ENCODE measurements around the gene SPACA4.

The SPACA4 gene

DNA sequence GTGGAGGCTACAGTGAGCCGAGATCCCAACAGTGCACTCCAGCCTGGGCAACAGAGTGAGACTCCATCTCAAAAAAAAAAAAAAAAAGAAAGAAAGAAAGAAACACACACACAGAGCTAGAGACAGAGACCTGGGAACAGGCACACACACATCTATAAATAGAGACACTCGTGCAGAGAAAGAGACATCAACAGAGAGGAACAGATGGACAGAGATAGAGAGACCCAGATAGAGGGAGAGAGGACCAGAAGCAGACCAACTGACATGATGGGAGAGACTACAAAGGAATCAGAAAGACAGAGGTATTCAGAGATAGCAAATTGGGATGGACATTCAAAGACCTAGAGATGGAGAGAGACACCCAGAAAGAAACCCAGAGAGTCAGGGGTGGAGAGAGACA lies 41.6 kb downstream of the SPACA4 start:
- no peak for DNase-seq (ENCODE audit: low spot score)
- in situ Hi-C loops (cut with MboI; ENCODE audit: low sequenced_read_pairs, unreplicated experiment), result no loop called here
- TF ChIP-seq, protein P1, sequence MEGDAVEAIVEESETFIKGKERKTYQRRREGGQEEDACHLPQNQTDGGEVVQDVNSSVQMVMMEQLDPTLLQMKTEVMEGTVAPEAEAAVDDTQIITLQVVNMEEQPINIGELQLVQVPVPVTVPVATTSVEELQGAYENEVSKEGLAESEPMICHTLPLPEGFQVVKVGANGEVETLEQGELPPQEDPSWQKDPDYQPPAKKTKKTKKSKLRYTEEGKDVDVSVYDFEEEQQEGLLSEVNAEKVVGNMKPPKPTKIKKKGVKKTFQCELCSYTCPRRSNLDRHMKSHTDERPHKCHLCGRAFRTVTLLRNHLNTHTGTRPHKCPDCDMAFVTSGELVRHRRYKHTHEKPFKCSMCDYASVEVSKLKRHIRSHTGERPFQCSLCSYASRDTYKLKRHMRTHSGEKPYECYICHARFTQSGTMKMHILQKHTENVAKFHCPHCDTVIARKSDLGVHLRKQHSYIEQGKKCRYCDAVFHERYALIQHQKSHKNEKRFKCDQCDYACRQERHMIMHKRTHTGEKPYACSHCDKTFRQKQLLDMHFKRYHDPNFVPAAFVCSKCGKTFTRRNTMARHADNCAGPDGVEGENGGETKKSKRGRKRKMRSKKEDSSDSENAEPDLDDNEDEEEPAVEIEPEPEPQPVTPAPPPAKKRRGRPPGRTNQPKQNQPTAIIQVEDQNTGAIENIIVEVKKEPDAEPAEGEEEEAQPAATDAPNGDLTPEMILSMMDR (IDR thresholded peaks at IDR 0.05; ENCODE audit: borderline replicate concordance, control extremely low read depth, extremely low read depth, insufficient read depth, missing control alignments), result no peak

DNA sequence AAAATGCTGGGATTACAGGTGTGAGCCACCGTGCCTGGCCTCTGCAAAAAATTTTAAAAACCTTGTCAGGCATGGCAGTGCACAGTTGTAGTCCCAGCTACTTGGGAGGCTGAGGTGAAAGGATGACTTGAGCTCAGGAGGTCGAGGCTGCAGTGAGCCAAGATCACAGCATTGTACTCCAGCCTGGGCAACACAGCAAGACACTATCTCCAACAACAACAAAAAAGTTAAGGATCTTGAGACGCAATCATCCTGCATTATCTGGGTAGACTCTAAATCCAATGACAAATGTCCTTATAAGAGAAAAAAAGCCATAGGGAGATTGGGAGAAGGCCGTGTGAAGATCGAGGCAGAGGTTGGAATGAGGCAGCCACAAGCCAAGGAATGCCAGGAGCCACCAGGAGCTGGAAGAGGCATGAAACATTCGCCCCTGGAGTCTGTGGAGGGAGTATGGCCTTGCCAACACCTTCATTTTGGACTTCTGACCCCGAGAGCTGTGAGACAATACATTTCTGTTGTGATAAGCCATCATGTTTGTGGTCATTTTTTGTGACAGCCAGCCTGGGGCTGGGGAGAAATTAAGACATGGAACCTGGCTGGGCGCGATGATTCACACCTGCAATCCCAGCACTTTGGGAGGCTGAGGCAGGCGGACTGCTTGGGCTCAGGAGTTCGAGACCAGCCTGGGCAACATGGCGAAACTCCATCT lies 44.6 kb downstream of the SPACA4 start:
- TF ChIP-seq, protein P1 (IDR thresholded peaks at IDR 0.05; ENCODE audit: borderline replicate concordance, control extremely low read depth, extremely low read depth, insufficient read depth, missing control alignments), result no peak
- in situ Hi-C loops (cut with MboI; ENCODE audit: low sequenced_read_pairs, unreplicated experiment), result no loop called here
- no peak for DNase-seq (ENCODE audit: low spot score)

DNA sequence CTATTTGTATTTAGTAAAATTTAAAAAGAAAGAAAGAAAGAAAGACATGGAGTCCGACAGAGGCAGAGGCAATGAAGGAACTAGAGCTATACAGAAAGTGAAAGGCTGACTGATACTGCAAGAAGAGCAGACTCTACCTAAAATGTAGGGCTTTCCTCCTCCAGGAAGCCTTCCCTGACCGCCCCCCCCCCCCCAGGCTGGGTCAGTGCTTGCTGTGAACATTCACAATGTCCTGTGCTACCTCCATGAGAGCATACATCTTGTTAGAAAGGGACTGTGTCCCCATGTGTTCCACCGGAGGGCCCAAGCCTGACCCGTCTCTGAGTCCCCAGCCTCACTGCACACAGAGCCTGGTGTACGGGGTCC lies 45.1 kb downstream of the SPACA4 start:
- in situ Hi-C loops (cut with MboI; ENCODE audit: low sequenced_read_pairs, unreplicated experiment), result no loop called here

DNA sequence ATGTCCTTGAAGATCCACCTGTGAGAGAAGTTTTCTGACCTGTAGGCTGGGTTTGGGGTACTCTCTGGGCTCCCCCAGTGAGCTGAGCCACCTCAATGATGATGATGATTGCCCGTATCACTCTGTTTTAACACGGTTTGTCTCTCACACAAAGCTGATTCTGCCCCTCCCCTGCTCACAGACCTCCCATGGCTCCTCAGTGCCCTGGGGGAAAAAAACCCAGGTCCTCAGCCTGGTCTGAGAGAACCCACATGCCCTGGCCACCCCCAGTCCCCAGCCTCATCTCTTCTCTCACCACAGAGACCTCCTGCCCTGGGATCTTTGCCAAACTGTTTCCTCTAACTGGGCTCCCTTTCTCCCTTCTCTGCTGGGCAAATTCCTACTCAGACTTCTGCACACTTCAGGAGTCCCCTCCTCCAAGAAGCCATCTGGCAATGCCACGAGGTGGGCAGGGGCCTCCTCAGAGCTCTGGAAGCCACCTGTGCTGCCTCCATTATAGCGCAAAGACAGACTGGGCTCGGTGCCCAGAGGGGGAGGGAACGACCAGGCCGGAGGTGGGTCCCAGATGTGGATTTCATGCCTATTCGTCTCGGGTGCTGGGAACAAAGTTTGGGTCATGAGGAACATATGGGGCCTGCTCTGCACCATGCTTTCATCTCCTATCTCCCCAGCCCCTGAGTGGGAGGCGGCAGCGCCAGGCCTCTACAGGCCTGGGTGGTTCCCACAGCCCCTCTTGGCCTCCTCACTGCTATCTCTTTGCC lies 47.9 kb downstream of the SPACA4 start:
- DNase-seq (ENCODE audit: low spot score), result no peak
- TF ChIP-seq, protein P1 (IDR thresholded peaks at IDR 0.05; ENCODE audit: borderline replicate concordance, control extremely low read depth, extremely low read depth, insufficient read depth, missing control alignments), result no peak
- in situ Hi-C loops (cut with MboI; ENCODE audit: low sequenced_read_pairs, unreplicated experiment), result no loop called here

More for the DNA sequence above, 45.1 kb downstream of the SPACA4 start:
- TF ChIP-seq, protein P1 (IDR thresholded peaks at IDR 0.05; ENCODE audit: borderline replicate concordance, control extremely low read depth, extremely low read depth, insufficient read depth, missing control alignments), result no peak
- DNase-seq (ENCODE audit: low spot score), result no peak

DNA sequence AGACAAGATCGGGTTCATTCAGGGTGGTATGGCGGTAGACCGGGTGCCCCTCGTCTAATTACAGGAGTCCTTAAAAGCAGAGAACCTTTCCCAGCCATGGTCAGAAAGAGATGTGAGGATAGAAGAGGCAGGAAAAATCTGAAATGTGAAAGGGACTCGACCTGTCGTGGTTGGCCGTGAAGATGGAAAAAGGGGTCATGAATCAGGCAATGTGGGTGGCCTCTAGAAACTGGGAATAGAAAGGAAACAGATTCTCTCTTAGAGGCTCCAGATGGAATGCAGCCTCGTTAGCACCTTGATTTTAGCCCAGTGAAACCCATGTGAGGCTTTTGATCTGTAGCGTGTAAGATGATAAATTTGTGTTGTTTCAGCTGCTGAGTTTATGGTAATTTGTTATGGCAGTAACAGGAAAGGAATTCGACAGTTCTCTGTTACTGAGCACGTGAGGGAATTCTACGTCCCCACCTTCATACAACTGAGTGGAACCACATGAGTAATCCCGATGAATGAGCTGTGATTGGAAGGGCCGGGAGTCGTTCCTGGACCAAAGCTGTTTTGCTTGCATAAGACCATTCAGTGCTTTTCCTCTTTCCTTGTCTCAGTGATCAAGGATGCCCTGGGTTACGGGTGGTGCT lies 50.4 kb downstream of the SPACA4 start:
- in situ Hi-C loops (cut with MboI; ENCODE audit: low sequenced_read_pairs, unreplicated experiment), result no loop called here
- no peak for DNase-seq (ENCODE audit: low spot score)
- TF ChIP-seq, protein P1 (IDR thresholded peaks at IDR 0.05; ENCODE audit: borderline replicate concordance, control extremely low read depth, extremely low read depth, insufficient read depth, missing control alignments), result no peak

All from GM13976 (cell line).